Endothelial cell of umbilical vein (primary cell): Measurements from ENCODE around the gene SF3B4.

Experiments
- POLR2AphosphoS5 ChIP-seq: IDR thresholded peaks from 2 replicates; pipeline ENCODE4 v1.6.1; 2012; ENCODE audit warnings: low read depth, mild to moderate bottlenecking, control low read depth, low read length, moderate library complexity; ENCODE audit not compliant: insufficient read depth
- TF ChIP-seq, protein P1 (sequence below), 2 donors: IDR thresholded peaks; 1 replicate in 1 of 2; 2 replicates in 1 of 2; pipeline ENCODE4 v1.5.1; 2011; ENCODE audit warnings: low read length in 2 of 2, mild to moderate bottlenecking in 2 of 2, moderate library complexity in 2 of 2, control low read depth in 1 of 2, inconsistent platforms in 1 of 2, low read depth in 1 of 2; ENCODE audit not compliant: insufficient read depth in 1 of 2; ENCODE audit errors: extremely low read depth in 1 of 2

DNA sequence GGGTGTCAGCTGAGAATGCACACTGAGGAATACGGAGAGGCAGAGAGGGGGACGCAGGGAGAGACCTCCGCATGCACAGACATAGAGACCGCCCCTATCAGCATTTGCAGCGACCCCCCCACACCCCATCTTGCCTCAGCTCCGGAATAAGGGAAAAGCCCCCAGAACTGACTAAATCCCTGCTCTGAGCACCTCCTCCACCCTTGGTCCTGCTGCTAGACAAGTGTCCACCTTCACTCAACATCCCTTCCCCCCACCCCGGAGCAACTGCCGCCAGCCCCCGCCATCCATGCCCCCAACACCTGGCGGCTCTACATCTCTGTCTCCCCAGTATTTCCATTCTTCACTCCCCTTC, 10.7 kb downstream of the SF3B4 start:
- TF ChIP-seq, protein P1, sequence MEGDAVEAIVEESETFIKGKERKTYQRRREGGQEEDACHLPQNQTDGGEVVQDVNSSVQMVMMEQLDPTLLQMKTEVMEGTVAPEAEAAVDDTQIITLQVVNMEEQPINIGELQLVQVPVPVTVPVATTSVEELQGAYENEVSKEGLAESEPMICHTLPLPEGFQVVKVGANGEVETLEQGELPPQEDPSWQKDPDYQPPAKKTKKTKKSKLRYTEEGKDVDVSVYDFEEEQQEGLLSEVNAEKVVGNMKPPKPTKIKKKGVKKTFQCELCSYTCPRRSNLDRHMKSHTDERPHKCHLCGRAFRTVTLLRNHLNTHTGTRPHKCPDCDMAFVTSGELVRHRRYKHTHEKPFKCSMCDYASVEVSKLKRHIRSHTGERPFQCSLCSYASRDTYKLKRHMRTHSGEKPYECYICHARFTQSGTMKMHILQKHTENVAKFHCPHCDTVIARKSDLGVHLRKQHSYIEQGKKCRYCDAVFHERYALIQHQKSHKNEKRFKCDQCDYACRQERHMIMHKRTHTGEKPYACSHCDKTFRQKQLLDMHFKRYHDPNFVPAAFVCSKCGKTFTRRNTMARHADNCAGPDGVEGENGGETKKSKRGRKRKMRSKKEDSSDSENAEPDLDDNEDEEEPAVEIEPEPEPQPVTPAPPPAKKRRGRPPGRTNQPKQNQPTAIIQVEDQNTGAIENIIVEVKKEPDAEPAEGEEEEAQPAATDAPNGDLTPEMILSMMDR (IDR thresholded peaks at IDR 0.05; ENCODE audit: extremely low read depth in 1 of 2, insufficient read depth in 1 of 2, low read depth in 1 of 2, low read length in 2 of 2): no peak
- no peak for TF ChIP-seq POLR2AphosphoS5
